ENCODE results near the gene ELOVL7.

- TF ChIP-seq, protein P1, sequence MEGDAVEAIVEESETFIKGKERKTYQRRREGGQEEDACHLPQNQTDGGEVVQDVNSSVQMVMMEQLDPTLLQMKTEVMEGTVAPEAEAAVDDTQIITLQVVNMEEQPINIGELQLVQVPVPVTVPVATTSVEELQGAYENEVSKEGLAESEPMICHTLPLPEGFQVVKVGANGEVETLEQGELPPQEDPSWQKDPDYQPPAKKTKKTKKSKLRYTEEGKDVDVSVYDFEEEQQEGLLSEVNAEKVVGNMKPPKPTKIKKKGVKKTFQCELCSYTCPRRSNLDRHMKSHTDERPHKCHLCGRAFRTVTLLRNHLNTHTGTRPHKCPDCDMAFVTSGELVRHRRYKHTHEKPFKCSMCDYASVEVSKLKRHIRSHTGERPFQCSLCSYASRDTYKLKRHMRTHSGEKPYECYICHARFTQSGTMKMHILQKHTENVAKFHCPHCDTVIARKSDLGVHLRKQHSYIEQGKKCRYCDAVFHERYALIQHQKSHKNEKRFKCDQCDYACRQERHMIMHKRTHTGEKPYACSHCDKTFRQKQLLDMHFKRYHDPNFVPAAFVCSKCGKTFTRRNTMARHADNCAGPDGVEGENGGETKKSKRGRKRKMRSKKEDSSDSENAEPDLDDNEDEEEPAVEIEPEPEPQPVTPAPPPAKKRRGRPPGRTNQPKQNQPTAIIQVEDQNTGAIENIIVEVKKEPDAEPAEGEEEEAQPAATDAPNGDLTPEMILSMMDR (IDR thresholded peaks at IDR 0.05; ENCODE audit: low read length), result no peak
- TF ChIP-seq EZH2 (IDR thresholded peaks at IDR 0.05; ENCODE audit: borderline replicate concordance, low read length), result no peak
Observed at GRCh38 chr5:60893521-60893920, 49.5 kb upstream of the ELOVL7 start.

Measured in OCI-LY1 (cell line).